ENCODE results near the gene GATC. TPM values are rescaled to one million over a fixed set of nuclear protein-coding genes. Genes with fewer than 3 reads are reported as not detected.
A peak's percentile ranks its signal among the peaks of the same experiment; 100 is the strongest.

GATC gene
- total and polyA plus RNA-seq, 10 of the 15 experiments (the other 5 are each of a cell fraction or from before 2014, with no cell fraction given): 5.1 to 40.3 (median 22.9) TPM

GRCh38 chr12:120468821-120469449 is 22.7 kb downstream of the GATC start (continued):
- no peak for TF ChIP-seq ZNF592 (IDR thresholded peaks at IDR 0.05)
- no peak for TF ChIP-seq RFX5 (IDR thresholded peaks at IDR 0.05; ENCODE audit: low read depth, low read length)
- no peak for TF ChIP-seq ATF2 (IDR thresholded peaks at IDR 0.05; ENCODE audit: low read length)
- TF ChIP-seq CBX5 (IDR thresholded peaks at IDR 0.05; ENCODE audit: low read depth): peak; percentile 20; the same call in 1 of the 2 replicates
- TF ChIP-seq KDM1A (IDR thresholded peaks at IDR 0.05; ENCODE audit: borderline replicate concordance): no peak
- no peak; the same call in 1 of the 2 replicates for TF ChIP-seq GATAD2B (conservative IDR thresholded peaks at IDR 0.05; ENCODE audit: low read depth)
- TF ChIP-seq POLR2A (IDR thresholded peaks at IDR 0.05; ENCODE audit: low read depth, low read length): no peak
- TF ChIP-seq MYB (IDR thresholded peaks at IDR 0.05; ENCODE audit: borderline replicate concordance, low read depth, low read length): no peak
- no peak for TF ChIP-seq ATF3 (IDR thresholded peaks at IDR 0.05; ENCODE audit: borderline replicate concordance, extremely low read depth, low read depth, low read length)
- TF ChIP-seq USF1 (IDR thresholded peaks at IDR 0.05; ENCODE audit: borderline replicate concordance, extremely low read length, insufficient read depth, low read depth, low read length): no peak
- TF ChIP-seq E2F8 (IDR thresholded peaks at IDR 0.05; ENCODE audit: low read depth, partially characterized antibody): no peak
- no peak for TF ChIP-seq HSF1 (IDR thresholded peaks at IDR 0.05; ENCODE audit: low read depth, low read length)

Data from GM12878 (cell line).